ENCODE measurements around the gene INTS11.

Gene INTS11

DNA sequence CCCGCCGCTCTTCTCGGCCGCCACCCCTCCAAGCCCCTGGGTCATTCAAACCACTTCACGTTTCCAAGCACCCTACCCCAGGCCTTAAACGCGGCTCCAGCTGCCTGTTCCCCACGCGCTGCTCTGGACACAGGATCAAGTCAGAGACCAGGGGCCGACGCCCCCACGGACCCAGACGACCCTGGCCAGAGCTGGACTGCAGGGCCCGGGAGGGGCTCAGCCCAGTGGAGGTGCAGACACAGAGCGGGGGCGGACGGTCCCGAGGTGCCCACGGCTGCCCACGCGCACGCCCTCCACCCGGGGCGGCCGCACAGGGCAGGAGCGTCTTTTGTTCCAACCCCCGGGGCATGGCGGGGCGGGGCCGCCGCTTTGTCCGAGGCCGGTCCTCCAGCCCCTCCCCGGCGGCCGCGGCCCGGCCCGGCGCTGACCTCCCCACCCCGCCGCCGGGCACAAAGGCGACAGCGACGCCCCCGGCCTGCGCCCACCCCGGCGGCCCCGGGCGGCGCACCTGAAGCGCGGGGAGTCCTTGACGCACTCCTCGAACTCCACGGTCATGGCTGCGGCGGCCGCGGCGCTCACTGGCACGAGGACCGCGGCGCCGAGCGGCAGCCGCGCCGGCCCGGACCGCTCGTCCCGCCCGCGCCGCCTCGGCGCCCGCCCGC, 17.1 kb downstream of the INTS11 start (continued):
- TF ChIP-seq, protein P1, sequence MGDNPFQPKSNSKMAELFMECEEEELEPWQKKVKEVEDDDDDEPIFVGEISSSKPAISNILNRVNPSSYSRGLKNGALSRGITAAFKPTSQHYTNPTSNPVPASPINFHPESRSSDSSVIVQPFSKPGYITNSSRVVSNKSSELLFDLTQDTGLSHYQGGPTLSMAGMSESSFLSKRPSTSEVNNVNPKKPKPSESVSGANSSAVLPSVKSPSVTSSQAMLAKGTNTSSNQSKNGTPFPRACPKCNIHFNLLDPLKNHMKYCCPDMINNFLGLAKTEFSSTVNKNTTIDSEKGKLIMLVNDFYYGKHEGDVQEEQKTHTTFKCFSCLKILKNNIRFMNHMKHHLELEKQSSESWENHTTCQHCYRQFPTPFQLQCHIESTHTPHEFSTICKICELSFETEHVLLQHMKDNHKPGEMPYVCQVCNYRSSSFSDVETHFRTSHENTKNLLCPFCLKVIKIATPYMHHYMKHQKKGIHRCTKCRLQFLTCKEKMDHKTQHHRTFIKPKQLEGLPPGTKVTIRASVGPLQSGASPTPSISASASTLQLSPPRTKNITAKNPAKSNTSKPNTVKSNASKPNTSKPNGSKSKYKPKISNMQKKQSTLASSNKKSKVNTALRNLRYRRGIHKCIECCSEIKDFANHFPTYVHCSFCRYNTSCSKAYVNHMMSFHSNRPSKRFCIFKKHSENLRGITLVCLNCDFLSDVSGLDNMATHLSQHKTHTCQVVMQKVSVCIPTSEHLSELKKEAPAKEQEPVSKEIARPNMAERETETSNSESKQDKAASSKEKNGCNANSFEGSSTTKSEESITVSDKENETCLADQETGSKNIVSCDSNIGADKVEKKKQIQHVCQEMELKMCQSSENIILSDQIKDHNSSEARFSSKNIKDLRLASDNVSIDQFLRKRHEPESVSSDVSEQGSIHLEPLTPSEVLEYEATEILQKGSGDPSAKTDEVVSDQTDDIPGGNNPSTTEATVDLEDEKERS (tag by site-specific recombination; IDR thresholded peaks at IDR 0.05) = no peak
- TF ChIP-seq BCL11B (tag by site-specific recombination; IDR thresholded peaks at IDR 0.05; ENCODE audit: low read depth) (peak; percentile 93), ZNF239 (tag by site-specific recombination; IDR thresholded peaks at IDR 0.05) (no peak), ZNF211 (tag by site-specific recombination; IDR thresholded peaks at IDR 0.05; ENCODE audit: low read depth) (no peak), ZNF221 (tag by site-specific recombination; IDR thresholded peaks at IDR 0.05; ENCODE audit: borderline replicate concordance) (no peak), ZBTB8A (tag by site-specific recombination; IDR thresholded peaks at IDR 0.05) (peak; percentile 19; the same call in 1 of the 2 replicates), KLF7 (tag by site-specific recombination; IDR thresholded peaks at IDR 0.05; ENCODE audit: borderline replicate concordance) (peak; percentile 43; the same call in 1 of the 2 replicates), ZNF354C (tag by site-specific recombination; IDR thresholded peaks at IDR 0.05; ENCODE audit: borderline replicate concordance, low read depth) (no peak), ZNF23 (tag by site-specific recombination; IDR thresholded peaks at IDR 0.05; ENCODE audit: borderline replicate concordance) (no peak), ZNF266 (tag by site-specific recombination; IDR thresholded peaks at IDR 0.05; ENCODE audit: low read depth) (no peak), ZNF768 (tag by site-specific recombination; IDR thresholded peaks at IDR 0.05) (no peak), YY1 (tag by site-specific recombination; IDR thresholded peaks at IDR 0.05) (0 out of 2 replicates have a peak, but pooled peaks have one; percentile 15), ZSCAN16 (tag by site-specific recombination; IDR thresholded peaks at IDR 0.05) (no peak), ZNF658 (tag by site-specific recombination; IDR thresholded peaks at IDR 0.05) (no peak), SP7 (tag by site-specific recombination; IDR thresholded peaks at IDR 0.05) (no peak), ZNF37A (tag by site-specific recombination; IDR thresholded peaks at IDR 0.05) (no peak), SP3 (tag by site-specific recombination; IDR thresholded peaks at IDR 0.05) (peak; percentile 54)
- TF ChIP-seq, protein P2, sequence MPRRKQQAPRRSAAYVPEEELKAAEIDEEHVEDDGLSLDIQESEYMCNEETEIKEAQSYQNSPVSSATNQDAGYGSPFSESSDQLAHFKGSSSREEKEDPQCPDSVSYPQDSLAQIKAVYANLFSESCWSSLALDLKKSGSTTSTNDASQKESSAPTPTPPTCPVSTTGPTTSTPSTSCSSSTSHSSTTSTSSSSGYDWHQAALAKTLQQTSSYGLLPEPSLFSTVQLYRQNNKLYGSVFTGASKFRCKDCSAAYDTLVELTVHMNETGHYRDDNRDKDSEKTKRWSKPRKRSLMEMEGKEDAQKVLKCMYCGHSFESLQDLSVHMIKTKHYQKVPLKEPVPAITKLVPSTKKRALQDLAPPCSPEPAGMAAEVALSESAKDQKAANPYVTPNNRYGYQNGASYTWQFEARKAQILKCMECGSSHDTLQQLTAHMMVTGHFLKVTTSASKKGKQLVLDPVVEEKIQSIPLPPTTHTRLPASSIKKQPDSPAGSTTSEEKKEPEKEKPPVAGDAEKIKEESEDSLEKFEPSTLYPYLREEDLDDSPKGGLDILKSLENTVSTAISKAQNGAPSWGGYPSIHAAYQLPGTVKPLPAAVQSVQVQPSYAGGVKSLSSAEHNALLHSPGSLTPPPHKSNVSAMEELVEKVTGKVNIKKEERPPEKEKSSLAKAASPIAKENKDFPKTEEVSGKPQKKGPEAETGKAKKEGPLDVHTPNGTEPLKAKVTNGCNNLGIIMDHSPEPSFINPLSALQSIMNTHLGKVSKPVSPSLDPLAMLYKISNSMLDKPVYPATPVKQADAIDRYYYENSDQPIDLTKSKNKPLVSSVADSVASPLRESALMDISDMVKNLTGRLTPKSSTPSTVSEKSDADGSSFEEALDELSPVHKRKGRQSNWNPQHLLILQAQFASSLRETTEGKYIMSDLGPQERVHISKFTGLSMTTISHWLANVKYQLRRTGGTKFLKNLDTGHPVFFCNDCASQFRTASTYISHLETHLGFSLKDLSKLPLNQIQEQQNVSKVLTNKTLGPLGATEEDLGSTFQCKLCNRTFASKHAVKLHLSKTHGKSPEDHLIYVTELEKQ (tag by site-specific recombination; IDR thresholded peaks at IDR 0.05; ENCODE audit: borderline replicate concordance) = no peak
- TF ChIP-seq, protein P3, sequence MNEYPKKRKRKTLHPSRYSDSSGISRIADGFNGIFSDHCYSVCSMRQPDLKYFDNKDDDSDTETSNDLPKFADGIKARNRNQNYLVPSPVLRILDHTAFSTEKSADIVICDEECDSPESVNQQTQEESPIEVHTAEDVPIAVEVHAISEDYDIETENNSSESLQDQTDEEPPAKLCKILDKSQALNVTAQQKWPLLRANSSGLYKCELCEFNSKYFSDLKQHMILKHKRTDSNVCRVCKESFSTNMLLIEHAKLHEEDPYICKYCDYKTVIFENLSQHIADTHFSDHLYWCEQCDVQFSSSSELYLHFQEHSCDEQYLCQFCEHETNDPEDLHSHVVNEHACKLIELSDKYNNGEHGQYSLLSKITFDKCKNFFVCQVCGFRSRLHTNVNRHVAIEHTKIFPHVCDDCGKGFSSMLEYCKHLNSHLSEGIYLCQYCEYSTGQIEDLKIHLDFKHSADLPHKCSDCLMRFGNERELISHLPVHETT (tag by site-specific recombination; IDR thresholded peaks at IDR 0.05) = no peak

Data from HEK293 (cell line).